Breast epithelium (tissue), 3 donors: Measurements from ENCODE around the gene FXYD4.

Experiments
- POLR2A ChIP-seq: fragments of 450-650 bp; IDR thresholded peaks from one replicate; pipeline ENCODE4 v1.6.1; 2016; ENCODE audit warnings: antibody characterized with exemption, mild to moderate bottlenecking, moderate library complexity
- POLR2AphosphoS5 ChIP-seq, 3 donors: sonication (generic); formaldehyde crosslinking; IDR thresholded peaks; one replicate each; pipeline ENCODE4 v1.6.1; 2017; ENCODE audit warnings: antibody characterized with exemption in 3 of 3
- TF ChIP-seq, protein P1 (sequence below), 3 donors: fragments of 450-650 bp; IDR thresholded peaks; one replicate each; pipeline ENCODE4 v1.5.1; 2016 to 2017; ENCODE audit warnings: antibody characterized with exemption in 3 of 3, mild to moderate bottlenecking in 3 of 3, moderate library complexity in 3 of 3

- TF ChIP-seq, protein P1, sequence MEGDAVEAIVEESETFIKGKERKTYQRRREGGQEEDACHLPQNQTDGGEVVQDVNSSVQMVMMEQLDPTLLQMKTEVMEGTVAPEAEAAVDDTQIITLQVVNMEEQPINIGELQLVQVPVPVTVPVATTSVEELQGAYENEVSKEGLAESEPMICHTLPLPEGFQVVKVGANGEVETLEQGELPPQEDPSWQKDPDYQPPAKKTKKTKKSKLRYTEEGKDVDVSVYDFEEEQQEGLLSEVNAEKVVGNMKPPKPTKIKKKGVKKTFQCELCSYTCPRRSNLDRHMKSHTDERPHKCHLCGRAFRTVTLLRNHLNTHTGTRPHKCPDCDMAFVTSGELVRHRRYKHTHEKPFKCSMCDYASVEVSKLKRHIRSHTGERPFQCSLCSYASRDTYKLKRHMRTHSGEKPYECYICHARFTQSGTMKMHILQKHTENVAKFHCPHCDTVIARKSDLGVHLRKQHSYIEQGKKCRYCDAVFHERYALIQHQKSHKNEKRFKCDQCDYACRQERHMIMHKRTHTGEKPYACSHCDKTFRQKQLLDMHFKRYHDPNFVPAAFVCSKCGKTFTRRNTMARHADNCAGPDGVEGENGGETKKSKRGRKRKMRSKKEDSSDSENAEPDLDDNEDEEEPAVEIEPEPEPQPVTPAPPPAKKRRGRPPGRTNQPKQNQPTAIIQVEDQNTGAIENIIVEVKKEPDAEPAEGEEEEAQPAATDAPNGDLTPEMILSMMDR (IDR thresholded peaks at IDR 0.05): no peak
- no peak for TF ChIP-seq POLR2AphosphoS5 (IDR thresholded peaks at IDR 0.05)
- TF ChIP-seq POLR2A: no peak
Observed at GRCh38 chr10:43389867-43390266, 18.4 kb downstream of the FXYD4 start.
